CD4-positive, alpha-beta T cell treated with Interleukin-12 subunit alpha and Interleukin-12 subunit beta, for 1 hour (primary cell): Measurements from ENCODE around the gene OSMR.

ENCODE experiments used
- DNase-seq: peaks from one replicate; pipeline ENCODE4 v3.0.0-alpha.2; 2020

OSMR gene

GRCh38 chr5:38845526-38846378 is at the start of gene OSMR:
Gene OSMR, plus strand, starts transcription at chr5:38846012. Its CDS starts 23,033 bp downstream, at chr5:38869045.
- DNase-seq: no peak

- no peak for DNase-seq
Measured at GRCh38 chr5:38796742-38797108, 49.1 kb upstream of the OSMR start.

GRCh38 chr5:38797838-38798237 is 48.0 kb upstream of the OSMR start:
- no peak for DNase-seq

GRCh38 chr5:38799556-38800377 is 46.0 kb upstream of the OSMR start:
- no peak for DNase-seq

GRCh38 chr5:38800515-38800914 is 45.3 kb upstream of the OSMR start:
- no peak for DNase-seq

- no peak for DNase-seq
Measured at GRCh38 chr5:38802125-38802524, 43.7 kb upstream of the OSMR start.

GRCh38 chr5:38803246-38803645 is 42.6 kb upstream of the OSMR start:
- DNase-seq: no peak

- no peak for DNase-seq
Measured at GRCh38 chr5:38806775-38807258, 39.0 kb upstream of the OSMR start.

GRCh38 chr5:38807570-38808483 is 38.0 kb upstream of the OSMR start:
- no peak for DNase-seq

GRCh38 chr5:38808666-38809343 is 37.0 kb upstream of the OSMR start:
- no peak for DNase-seq

GRCh38 chr5:38809388-38810359 is 36.1 kb upstream of the OSMR start:
- peak; percentile 31 for DNase-seq

GRCh38 chr5:38814879-38815278 is 30.9 kb upstream of the OSMR start:
- DNase-seq: no peak

GRCh38 chr5:38816083-38817030 is 29.5 kb upstream of the OSMR start:
- no peak for DNase-seq

GRCh38 chr5:38821679-38822078 is 24.1 kb upstream of the OSMR start:
- DNase-seq: no peak

- no peak for DNase-seq
Measured at GRCh38 chr5:38823503-38823902, 22.3 kb upstream of the OSMR start.

- no peak for DNase-seq
Measured at GRCh38 chr5:38824821-38825220, 21.0 kb upstream of the OSMR start.

GRCh38 chr5:38825494-38825893 is 20.3 kb upstream of the OSMR start:
- no peak for DNase-seq

GRCh38 chr5:38827525-38827924 is 18.3 kb upstream of the OSMR start:
- no peak for DNase-seq

GRCh38 chr5:38830521-38831051 is 15.2 kb upstream of the OSMR start:
- DNase-seq: no peak
